HepG2 (cell line): ENCODE data around the gene PCDHB14. TPM values are rescaled to one million over a fixed set of nuclear protein-coding genes. Genes with fewer than 3 reads are reported as not detected.

Experiments
- ATAC-seq: fragments of 200-7000 bp; cut with Tn5 transposase; 3 replicates; pipeline ENCODE4 v1.9.1; 2020; ENCODE audit warnings: mild to moderate bottlenecking, moderate library complexity
- BruUV-seq: library from RNA; stranded (reverse); fragments of 400-500 nt; replicated peaks from 2 replicates; lab custom pipeline; 2021; lab: Mats Ljungman, UMichigan
- CTCF ChIA-PET: fragments of 300-600 bp; formaldehyde crosslinking; extraction: SDS; loops from one replicate; lab custom pipeline; 2021; ENCODE audit warnings: low total read pairs, inconsistent platforms, low intra/inter-chr PET ratio; lab: Yijun Ruan, JAX
- POLR2A ChIA-PET: fragments of 350-600 bp; sonication (Branson Sonifier 250); formaldehyde crosslinking; loops from one replicate; lab custom pipeline; 2020; ENCODE audit warnings: antibody characterized with exemption, inconsistent platforms; lab: Yijun Ruan, JAX
- DNase-seq: peaks from one replicate; pipeline ENCODE4 v3.0.0-alpha.2; 2015; ENCODE audit warnings: low spot score
- FAIRE-seq: peaks from 3 replicates; lab custom pipeline; 2011; peaks lifted over from hg19 to GRCh38; lab: Jason Lieb, UNC
- H2AFZ ChIP-seq: one replicate; pipeline ENCODE4 v1.6.1; 2011; ENCODE audit warnings: low read length, inconsistent platforms
- H3K27ac ChIP-seq: fragments of 300-600 bp; 3 replicates; pipeline ENCODE4 v1.8.0; 2011; ENCODE audit warnings: mixed run types, mild to moderate bottlenecking, mixed read lengths, low read length, inconsistent platforms; ENCODE audit not compliant: insufficient read depth; ENCODE audit errors: extremely low read length
- H3K27me3 ChIP-seq, 2 experiments: fragments of 200-600 bp in 1 of 2; 2 replicates in 1 of 2; 3 replicates in 1 of 2; pipeline versions ENCODE4 v1.6.0 to v1.8.0; 2011; ENCODE audit warnings: low read length in 2 of 2, mild to moderate bottlenecking in 2 of 2, moderate library complexity in 2 of 2, inconsistent platforms in 1 of 2; ENCODE audit not compliant: insufficient read depth in 2 of 2, control insufficient read depth in 1 of 2
- H3K36me3 ChIP-seq, 2 experiments: fragments of 200-600 bp in 1 of 2; replicated peaks in 1 of 2; 2 replicates in 1 of 2; 3 replicates in 1 of 2; pipeline versions ENCODE4 v1.5.1 to v1.8.0; 2011; ENCODE audit warnings: low read length in 2 of 2, inconsistent platforms in 1 of 2; ENCODE audit not compliant: insufficient read depth in 2 of 2, control insufficient read depth in 1 of 2
- H3K4me1 ChIP-seq: 2 replicates; pipeline ENCODE4 v1.5.1; 2012; ENCODE audit warnings: low read length, inconsistent platforms; ENCODE audit not compliant: insufficient read depth
- H3K4me2 ChIP-seq: 2 replicates; pipeline ENCODE4 v1.6.0; 2011; ENCODE audit warnings: low read depth, low read length, inconsistent platforms
- H3K4me3 ChIP-seq, 3 experiments: fragments of 200-600 bp in 1 of 3; sonication (generic), shearing (Covaris generic) in 1 of 3; replicated peaks in 1 of 3; 2 replicates each; pipeline ENCODE4 v1.5.1; 2011 to 2016; ENCODE audit warnings: low read length in 3 of 3, inconsistent platforms in 2 of 3, low read depth in 2 of 3, mild to moderate bottlenecking in 2 of 3, control low read depth in 1 of 3, mixed read lengths in 1 of 3; ENCODE audit not compliant: insufficient read depth in 1 of 3
- H3K79me2 ChIP-seq: one replicate; pipeline ENCODE4 v1.6.1; 2011; ENCODE audit warnings: low read length, inconsistent platforms; ENCODE audit not compliant: insufficient read depth
- H3K9ac ChIP-seq: 2 replicates; pipeline ENCODE4 v1.6.0; 2011; ENCODE audit warnings: mild to moderate bottlenecking, low read depth, low read length, inconsistent platforms; ENCODE audit not compliant: insufficient read depth
- H3K9me3 ChIP-seq: 2 replicates; pipeline ENCODE4 v1.5.1; 2012; ENCODE audit warnings: mild to moderate bottlenecking, low read length
- H4K20me1 ChIP-seq: 2 replicates; pipeline ENCODE4 v1.6.0; 2011; ENCODE audit warnings: inconsistent platforms, mild to moderate bottlenecking, low read length, moderate library complexity; ENCODE audit not compliant: insufficient read depth
- MAFF ChIP-seq: IDR thresholded peaks from 2 replicates; pipeline ENCODE4 v1.6.1; 2011; ENCODE audit warnings: low read depth, low read length, improper control_type of control experiment
- MEF2D ChIP-seq: sonication (generic); formaldehyde crosslinking; IDR thresholded peaks from 2 replicates; pipeline ENCODE4 v1.5.1; 2020; ENCODE audit warnings: mild to moderate bottlenecking, missing genetic modification reagents
- SMAD9 ChIP-seq: sonication (generic); formaldehyde crosslinking; IDR thresholded peaks from 2 replicates; pipeline ENCODE4 v1.5.1; 2020; ENCODE audit warnings: mild to moderate bottlenecking, missing genetic modification reagents
- TBP ChIP-seq: sonication (generic); formaldehyde crosslinking; IDR thresholded peaks from 2 replicates; pipeline ENCODE4 v1.5.0; 2020; ENCODE audit warnings: missing genetic modification reagents
- WGBS: methylation state at CpG from one replicate; pipeline ENCODE4 v1.1.6; 2017; ENCODE audit warnings: low lambda C conversion rate; 5-methylcytosine and 5-hydroxymethylcytosine counted together
- in situ Hi-C: cut with HindIII; loops from 2 replicates; pipeline ENCODE4 v1.10.0; 2017; ENCODE audit warnings: low pct_unique_long_range_greater_than_20kb; ENCODE audit not compliant: extremely low pct_ligation_motif_present
- intact Hi-C: fragments of 100-400 bp; cut with micrococcal nuclease; formaldehyde crosslinking; loops from one replicate; pipeline ENCODE4 v1.10.0; 2022; ENCODE audit not compliant: unreplicated experiment
- polyA plus RNA-seq, 8 experiments: library from polyadenylated mRNA; depleted of rRNA in 3 of 8; stranded (reverse) in 7 of 8; unstranded in 1 of 8; fragments of >200 nt; fragmentation: Illumina TruSeq in 4 of 8; extraction: Trizol in 4 of 8; gene quantifications; 2 replicates each; pipeline versions ENCODE4 v1.2.1 to v1.2.3, GENCODE V29; 2011 to 2016; ENCODE audit warnings: low read depth in 4 of 8, missing spikeins in 1 of 8, mixed read lengths in 1 of 8; ENCODE audit not compliant: insufficient read depth in 1 of 8
- total RNA-seq, 5 experiments: library from RNA; depleted of rRNA; stranded (reverse); fragments of >200 nt; fragmentation: Illumina TruSeq; extraction: Trizol; gene quantifications; 2 replicates each; pipeline ENCODE4 v1.2.3, GENCODE V29; 2016; ENCODE audit warnings: low read depth in 1 of 5
- TF ChIP-seq, protein P1 (sequence below): sonication (generic); formaldehyde crosslinking; IDR thresholded peaks from 2 replicates; pipeline ENCODE4 v1.4.0; 2020; ENCODE audit warnings: mild to moderate bottlenecking, missing genetic modification reagents

Gene PCDHB14
- total and polyA plus RNA-seq, 2 of the 13 experiments (the other 11 are each of a cell fraction or from before 2014, with no cell fraction given) = 0.37 to 0.40 TPM

DNA sequence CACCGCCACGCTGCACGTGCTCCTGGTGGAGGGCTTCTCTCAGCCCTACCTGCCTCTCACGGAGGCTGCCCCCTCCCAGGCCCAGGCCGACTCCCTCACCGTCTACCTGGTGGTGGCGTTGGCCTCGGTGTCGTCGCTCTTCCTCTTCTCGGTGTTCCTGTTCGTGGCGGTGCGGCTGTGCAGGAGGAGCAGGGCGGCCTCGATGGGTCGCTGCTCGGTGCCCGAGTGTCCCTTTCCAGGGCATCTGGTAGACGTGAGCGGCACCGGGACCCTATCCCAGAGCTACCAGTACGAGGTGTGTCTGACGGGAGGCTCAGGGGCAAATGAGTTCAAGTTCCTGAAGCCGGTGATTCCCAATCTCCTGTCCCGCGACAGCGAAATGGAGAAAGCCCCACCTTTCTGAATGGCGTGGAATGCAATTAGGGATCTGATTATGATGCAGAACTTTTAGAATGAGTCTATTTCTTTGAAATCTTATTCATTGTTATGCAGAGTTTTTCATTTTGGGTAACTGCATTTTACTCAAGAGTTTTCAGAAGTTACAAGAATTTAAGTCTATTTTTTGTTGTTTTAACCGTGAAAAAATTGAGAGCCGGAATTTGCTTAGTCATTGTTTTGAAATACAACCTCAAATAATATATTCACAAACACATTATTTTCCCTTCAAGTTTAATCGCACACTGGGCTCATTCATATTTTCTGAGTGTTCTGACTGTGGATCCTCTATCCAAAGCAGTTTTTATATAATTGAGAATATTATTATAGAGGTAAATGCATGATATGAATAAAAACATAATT, 13.6 kb downstream of the PCDHB14 start (continued):
- 0 out of 2 replicates have a peak, but pooled peaks have one; percentile 1 for TF ChIP-seq MAFF

DNA sequence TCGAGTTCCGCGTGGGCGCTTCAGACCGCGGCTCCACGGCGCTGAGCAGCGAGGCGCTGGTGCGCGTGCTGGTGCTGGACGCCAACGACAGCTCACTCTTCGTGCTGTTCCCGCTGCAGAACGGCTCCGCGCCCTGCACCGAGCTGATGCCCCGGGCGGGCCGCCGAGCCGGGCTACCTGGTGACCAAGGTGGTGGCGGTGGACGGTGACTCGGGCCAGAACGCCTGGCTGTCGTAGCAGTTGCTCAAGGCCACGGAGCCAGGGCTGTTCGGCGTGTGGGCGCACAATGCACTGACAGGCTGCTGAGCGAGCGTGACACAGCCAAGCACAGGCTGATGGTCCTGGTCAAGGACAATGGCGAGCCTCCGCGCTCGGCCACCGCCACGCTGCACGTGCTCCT, 18.4 kb downstream of the PCDHB14 start:
- ChIA-PET POLR2A (no interaction called here), CTCF (no interaction called here)
- Histone ChIP-seq H3K9me3 (peaks cover 67% of the 10 kb centered on the region), H2AFZ (no peak overlapping the region), H3K4me1 (no peaks in the 10 kb centered on the region), H3K36me3 (no peaks in the 10 kb centered on the region), H3K27ac (no peak overlapping the region), H3K9ac (no peak overlapping the region), H3K79me2 (no peaks in the 10 kb centered on the region), H3K27me3 (no peaks in the 10 kb centered on the region; a peak in 1 of 5 replicates), H4K20me1 (no peaks in the 10 kb centered on the region), H3K4me3 (no peak overlapping the region), H3K4me2 (no peak overlapping the region)
- 78% methylated on average over 8 of the region's 43 CpGs for WGBS
- ATAC-seq (no peak), DNase-seq (no peak), FAIRE-seq (no peak)
- intact Hi-C loops = no loop called here
- no TSS peak for BruUV-seq
- in situ Hi-C loops = no loop called here
- TF ChIP-seq, protein P1, sequence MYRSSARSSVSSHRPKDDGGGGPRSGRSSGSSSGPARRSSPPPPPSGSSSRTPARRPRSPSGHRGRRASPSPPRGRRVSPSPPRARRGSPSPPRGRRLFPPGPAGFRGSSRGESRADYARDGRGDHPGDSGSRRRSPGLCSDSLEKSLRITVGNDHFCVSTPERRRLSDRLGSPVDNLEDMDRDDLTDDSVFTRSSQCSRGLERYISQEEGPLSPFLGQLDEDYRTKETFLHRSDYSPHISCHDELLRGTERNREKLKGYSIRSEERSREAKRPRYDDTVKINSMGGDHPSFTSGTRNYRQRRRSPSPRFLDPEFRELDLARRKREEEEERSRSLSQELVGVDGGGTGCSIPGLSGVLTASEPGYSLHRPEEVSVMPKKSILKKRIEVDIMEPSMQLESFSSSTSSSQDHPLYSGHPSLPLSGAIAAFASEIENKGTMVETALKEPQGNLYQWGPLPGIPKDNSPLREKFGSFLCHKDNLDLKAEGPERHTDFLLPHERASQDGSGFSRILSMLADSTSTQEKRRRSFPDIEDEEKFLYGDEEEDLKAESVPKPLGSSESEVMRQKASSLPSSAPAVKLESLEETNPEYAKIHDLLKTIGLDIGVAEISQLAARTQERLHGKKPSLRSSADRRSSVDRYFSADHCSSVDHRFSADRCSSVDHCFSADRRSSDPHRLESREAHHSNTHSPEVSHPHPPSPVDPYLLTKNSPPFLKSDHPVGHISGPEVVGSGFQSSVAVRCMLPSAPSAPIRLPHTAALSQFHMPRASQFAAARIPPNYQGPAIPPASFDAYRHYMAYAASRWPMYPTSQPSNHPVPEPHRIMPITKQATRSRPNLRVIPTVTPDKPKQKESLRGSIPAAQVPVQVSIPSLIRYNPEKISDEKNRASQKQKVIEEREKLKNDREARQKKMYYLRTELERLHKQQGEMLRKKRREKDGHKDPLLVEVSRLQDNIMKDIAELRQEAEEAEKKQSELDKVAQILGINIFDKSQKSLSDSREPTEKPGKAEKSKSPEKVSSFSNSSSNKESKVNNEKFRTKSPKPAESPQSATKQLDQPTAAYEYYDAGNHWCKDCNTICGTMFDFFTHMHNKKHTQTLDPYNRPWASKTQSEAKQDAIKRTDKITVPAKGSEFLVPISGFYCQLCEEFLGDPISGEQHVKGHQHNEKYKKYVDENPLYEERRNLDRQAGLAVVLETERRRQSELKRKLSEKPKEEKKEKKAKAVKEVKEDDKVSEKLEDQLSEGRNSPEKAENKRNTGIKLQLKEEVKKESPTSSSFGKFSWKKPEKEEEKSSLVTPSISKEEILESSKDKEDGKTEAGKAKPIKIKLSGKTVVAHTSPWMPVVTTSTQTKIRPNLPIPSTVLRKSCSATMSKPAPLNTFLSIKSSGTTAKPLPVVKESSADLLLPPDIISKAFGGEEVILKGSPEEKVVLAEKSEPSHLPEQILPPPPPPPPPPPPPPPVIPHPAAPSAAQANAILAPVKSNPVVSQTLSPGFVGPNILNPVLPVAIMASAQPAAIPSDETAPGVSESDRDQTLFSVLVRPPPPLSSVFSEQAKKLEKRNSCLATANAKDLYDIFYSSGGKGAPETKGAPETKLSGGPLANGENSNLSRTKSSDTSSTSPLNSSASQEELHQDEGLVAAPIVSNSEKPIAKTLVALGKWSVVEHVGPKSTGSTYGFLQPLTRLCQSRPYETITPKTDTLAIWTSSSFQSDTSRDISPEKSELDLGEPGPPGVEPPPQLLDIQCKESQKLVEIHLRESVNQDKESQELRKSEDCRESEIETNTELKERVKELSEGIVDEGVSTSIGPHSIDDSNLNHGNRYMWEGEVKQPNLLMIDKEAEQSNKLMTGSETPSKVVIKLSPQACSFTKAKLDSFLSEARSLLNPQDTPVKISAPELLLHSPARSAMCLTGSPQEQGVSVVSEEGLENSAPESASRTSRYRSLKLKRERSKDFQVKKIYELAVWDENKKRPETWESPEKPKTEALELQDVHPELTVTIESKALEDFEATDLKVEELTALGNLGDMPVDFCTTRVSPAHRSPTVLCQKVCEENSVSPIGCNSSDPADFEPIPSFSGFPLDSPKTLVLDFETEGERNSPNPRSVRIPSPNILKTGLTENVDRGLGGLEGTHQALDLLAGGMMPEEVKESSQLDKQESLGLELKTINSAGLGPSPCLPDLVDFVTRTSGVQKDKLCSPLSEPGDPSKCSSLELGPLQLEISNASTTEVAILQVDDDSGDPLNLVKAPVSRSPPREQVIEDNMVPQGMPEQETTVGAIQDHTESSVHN (CRISPR knock-in tag) = no peak
- TF ChIP-seq MEF2D (CRISPR knock-in tag) (no peak), SMAD9 (CRISPR knock-in tag) (no peak), TBP (CRISPR knock-in tag) (no peak)
